ENCODE data around the gene ANKRD37. TPM values are rescaled to one million over a fixed set of nuclear protein-coding genes. Genes with fewer than 3 reads are reported as not detected.

The ANKRD37 gene
- total RNA-seq, 1 donor from 2014 or later: 18.3 TPM

GRCh38 chr4:185357211-185357610 lies 39.4 kb upstream of the ANKRD37 start:
- no peak for DNase-seq (ENCODE audit: low spot score)
- peaks cover 23% of the 10 kb centered on the region for H3K36me3 Mint-ChIP-seq (ENCODE audit: low read depth)
- peak overlapping the region; percentile 96 for H3K27ac Mint-ChIP-seq (ENCODE audit: unreplicated experiment)
- peaks cover 67% of the 10 kb centered on the region for H3K4me1 Mint-ChIP-seq (ENCODE audit: low read depth)
- no peaks in the 10 kb centered on the region for H3K9me3 Mint-ChIP-seq (ENCODE audit: low read depth)
- no peak overlapping the region for H3K4me3 Mint-ChIP-seq (ENCODE audit: unreplicated experiment)
- TF ChIP-seq, protein P1, sequence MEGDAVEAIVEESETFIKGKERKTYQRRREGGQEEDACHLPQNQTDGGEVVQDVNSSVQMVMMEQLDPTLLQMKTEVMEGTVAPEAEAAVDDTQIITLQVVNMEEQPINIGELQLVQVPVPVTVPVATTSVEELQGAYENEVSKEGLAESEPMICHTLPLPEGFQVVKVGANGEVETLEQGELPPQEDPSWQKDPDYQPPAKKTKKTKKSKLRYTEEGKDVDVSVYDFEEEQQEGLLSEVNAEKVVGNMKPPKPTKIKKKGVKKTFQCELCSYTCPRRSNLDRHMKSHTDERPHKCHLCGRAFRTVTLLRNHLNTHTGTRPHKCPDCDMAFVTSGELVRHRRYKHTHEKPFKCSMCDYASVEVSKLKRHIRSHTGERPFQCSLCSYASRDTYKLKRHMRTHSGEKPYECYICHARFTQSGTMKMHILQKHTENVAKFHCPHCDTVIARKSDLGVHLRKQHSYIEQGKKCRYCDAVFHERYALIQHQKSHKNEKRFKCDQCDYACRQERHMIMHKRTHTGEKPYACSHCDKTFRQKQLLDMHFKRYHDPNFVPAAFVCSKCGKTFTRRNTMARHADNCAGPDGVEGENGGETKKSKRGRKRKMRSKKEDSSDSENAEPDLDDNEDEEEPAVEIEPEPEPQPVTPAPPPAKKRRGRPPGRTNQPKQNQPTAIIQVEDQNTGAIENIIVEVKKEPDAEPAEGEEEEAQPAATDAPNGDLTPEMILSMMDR (IDR thresholded peaks at IDR 0.05): no peak
- H3K27me3 Mint-ChIP-seq (ENCODE audit: low read depth): no peaks in the 10 kb centered on the region

- Mint-ChIP-seq H3K27ac (ENCODE audit: unreplicated experiment) (peak overlapping the region; percentile 96), H3K4me3 (ENCODE audit: unreplicated experiment) (no peak overlapping the region), H3K4me1 (ENCODE audit: low read depth) (peaks cover 72% of the 10 kb centered on the region), H3K36me3 (ENCODE audit: low read depth) (peaks cover 17% of the 10 kb centered on the region), H3K9me3 (ENCODE audit: low read depth) (no peaks in the 10 kb centered on the region), H3K27me3 (ENCODE audit: low read depth) (no peaks in the 10 kb centered on the region)
- TF ChIP-seq, protein P1 (IDR thresholded peaks at IDR 0.05): no peak
- no peak for DNase-seq (ENCODE audit: low spot score)
Observed at GRCh38 chr4:185357733-185358440, 38.8 kb upstream of the ANKRD37 start.

GRCh38 chr4:185358514-185358913 lies 38.1 kb upstream of the ANKRD37 start:
- no peak for DNase-seq (ENCODE audit: low spot score)
- H3K4me1 Mint-ChIP-seq (ENCODE audit: low read depth): peaks cover 78% of the 10 kb centered on the region
- TF ChIP-seq, protein P1 (IDR thresholded peaks at IDR 0.05): no peak
- H3K9me3 Mint-ChIP-seq (ENCODE audit: low read depth): no peaks in the 10 kb centered on the region
- no peaks in the 10 kb centered on the region for H3K27me3 Mint-ChIP-seq (ENCODE audit: low read depth)
- H3K36me3 Mint-ChIP-seq (ENCODE audit: low read depth): peaks cover 15% of the 10 kb centered on the region
- peak overlapping the region; percentile 96 for H3K27ac Mint-ChIP-seq (ENCODE audit: unreplicated experiment)
- H3K4me3 Mint-ChIP-seq (ENCODE audit: unreplicated experiment): no peak overlapping the region

DNA sequence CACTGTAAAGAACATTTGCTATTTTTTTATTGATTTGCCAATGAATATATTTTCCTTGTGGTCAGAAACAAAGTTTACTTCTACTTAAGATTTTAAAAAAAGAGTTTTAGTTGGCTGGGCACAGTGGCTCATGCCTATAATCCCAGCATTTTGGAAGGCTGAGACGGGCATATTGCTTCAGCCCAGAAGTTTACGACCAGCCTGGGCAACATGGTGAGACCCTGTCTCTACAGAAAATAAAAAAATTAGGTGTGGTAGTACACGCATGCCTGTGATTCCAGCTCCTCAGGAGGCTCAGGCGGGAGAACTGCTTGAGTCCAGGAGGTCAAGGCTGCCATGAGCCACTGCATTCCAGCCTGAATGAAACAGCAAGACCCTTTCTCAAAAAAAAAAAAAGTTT lies 37.7 kb upstream of the ANKRD37 start:
- no peaks in the 10 kb centered on the region for H3K27me3 Mint-ChIP-seq (ENCODE audit: low read depth)
- peak overlapping the region; percentile 22 for H3K4me3 Mint-ChIP-seq (ENCODE audit: unreplicated experiment)
- DNase-seq (ENCODE audit: low spot score): no peak
- TF ChIP-seq, protein P1 (IDR thresholded peaks at IDR 0.05): no peak
- peaks cover 81% of the 10 kb centered on the region for H3K4me1 Mint-ChIP-seq (ENCODE audit: low read depth)
- H3K9me3 Mint-ChIP-seq (ENCODE audit: low read depth): no peaks in the 10 kb centered on the region
- peaks cover 14% of the 10 kb centered on the region for H3K36me3 Mint-ChIP-seq (ENCODE audit: low read depth)
- peak overlapping the region; percentile 96 for H3K27ac Mint-ChIP-seq (ENCODE audit: unreplicated experiment)

- TF ChIP-seq, protein P1 (IDR thresholded peaks at IDR 0.05): no peak
- Mint-ChIP-seq H3K27me3 (ENCODE audit: low read depth) (no peaks in the 10 kb centered on the region), H3K4me3 (ENCODE audit: unreplicated experiment) (peak overlapping the region; percentile 2), H3K27ac (ENCODE audit: unreplicated experiment) (peak overlapping the region; percentile 96), H3K36me3 (ENCODE audit: low read depth) (peaks cover 7% of the 10 kb centered on the region), H3K9me3 (ENCODE audit: low read depth) (no peaks in the 10 kb centered on the region), H3K4me1 (ENCODE audit: low read depth) (peaks cover 90% of the 10 kb centered on the region)
- no peak for DNase-seq (ENCODE audit: low spot score)
Observed at GRCh38 chr4:185359767-185360446, 36.7 kb upstream of the ANKRD37 start.

Data from chondrocyte (in vitro differentiated cells).